Measurements from ENCODE around the gene LMF1. TPM values are rescaled to one million over a fixed set of nuclear protein-coding genes. Genes with fewer than 3 reads are reported as not detected.

Gene LMF1
- total RNA-seq, 4 donors from 2014 or later, result 7.7 to 15.8 (median 10.2) TPM

DNA sequence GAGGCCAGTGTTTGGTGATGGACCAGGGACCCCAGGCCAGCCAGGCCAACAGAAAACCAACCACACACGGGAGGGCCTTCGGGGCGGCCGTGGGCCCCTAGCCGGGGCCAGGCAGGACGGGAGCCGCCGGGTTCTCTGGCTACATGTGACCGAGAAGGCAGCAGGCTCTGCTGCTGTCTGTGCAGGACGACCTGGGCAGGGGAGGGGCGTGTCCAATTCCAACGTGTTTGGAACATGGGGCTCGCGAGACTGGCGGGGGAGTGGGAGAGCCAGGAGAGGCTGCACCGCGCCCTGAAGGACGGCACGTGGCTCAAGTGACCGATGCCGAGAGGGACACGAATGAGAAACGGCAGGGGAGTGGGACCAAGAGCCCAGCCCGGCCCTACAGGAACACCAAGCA lies 75.4 kb downstream of the LMF1 start:
- DNase-seq (no peak), ATAC-seq (no peak)
- in situ Hi-C loops (cut with MboI; ENCODE audit: low sequenced_read_pairs in 4 of 4), result no loop called here
- intact Hi-C loops (cut with DNase I; ENCODE audit: low total_unique reads), result no loop called here
- H3K9me3 ChIP-seq, result no peaks in the 10 kb centered on the region
- H3K4me3 ChIP-seq, result no peak overlapping the region
- no peaks in the 10 kb centered on the region for H3K27me3 ChIP-seq
- H3K36me3 ChIP-seq, result no peaks in the 10 kb centered on the region
- no peaks in the 10 kb centered on the region for H3K4me1 ChIP-seq
- H3K27ac ChIP-seq, result no peak overlapping the region
- TF ChIP-seq POLR2A (IDR thresholded peaks at IDR 0.05), result no peak
- TF ChIP-seq, protein P1, sequence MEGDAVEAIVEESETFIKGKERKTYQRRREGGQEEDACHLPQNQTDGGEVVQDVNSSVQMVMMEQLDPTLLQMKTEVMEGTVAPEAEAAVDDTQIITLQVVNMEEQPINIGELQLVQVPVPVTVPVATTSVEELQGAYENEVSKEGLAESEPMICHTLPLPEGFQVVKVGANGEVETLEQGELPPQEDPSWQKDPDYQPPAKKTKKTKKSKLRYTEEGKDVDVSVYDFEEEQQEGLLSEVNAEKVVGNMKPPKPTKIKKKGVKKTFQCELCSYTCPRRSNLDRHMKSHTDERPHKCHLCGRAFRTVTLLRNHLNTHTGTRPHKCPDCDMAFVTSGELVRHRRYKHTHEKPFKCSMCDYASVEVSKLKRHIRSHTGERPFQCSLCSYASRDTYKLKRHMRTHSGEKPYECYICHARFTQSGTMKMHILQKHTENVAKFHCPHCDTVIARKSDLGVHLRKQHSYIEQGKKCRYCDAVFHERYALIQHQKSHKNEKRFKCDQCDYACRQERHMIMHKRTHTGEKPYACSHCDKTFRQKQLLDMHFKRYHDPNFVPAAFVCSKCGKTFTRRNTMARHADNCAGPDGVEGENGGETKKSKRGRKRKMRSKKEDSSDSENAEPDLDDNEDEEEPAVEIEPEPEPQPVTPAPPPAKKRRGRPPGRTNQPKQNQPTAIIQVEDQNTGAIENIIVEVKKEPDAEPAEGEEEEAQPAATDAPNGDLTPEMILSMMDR (IDR thresholded peaks at IDR 0.05 in 4 of 5, conservative IDR thresholded peaks at IDR 0.05 in 1 of 5), result no peak

DNA sequence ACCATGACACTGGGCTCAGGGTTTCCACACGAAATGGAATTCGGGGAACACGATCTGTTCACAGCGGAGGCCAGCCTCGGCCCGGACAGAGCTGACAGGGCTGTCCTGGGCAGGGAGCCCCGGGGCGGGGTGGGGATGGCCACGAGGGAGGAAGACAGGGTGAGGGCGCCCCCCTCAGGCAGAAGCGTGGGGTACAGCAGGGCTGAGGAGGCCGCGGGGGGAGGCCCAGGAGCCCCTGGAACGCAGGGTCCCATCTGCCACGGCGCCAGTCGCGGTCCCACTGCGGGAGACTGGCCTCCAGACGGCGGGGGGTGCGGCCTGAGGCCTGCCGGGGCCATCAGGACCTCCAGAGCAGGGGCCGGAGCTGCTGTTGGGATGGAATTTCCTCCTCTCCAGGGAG lies 75.9 kb downstream of the LMF1 start:
- in situ Hi-C loops (cut with MboI; ENCODE audit: low sequenced_read_pairs in 4 of 4) (no loop called here), intact Hi-C loops (cut with DNase I; ENCODE audit: low total_unique reads) (no loop called here)
- H3K36me3 ChIP-seq, result no peaks in the 10 kb centered on the region
- no peak for DNase-seq
- no peaks in the 10 kb centered on the region for H3K4me1 ChIP-seq
- H3K27ac ChIP-seq, result no peak overlapping the region
- ATAC-seq, result no peak
- no peaks in the 10 kb centered on the region for H3K9me3 ChIP-seq
- no peak for TF ChIP-seq POLR2A (IDR thresholded peaks at IDR 0.05)
- TF ChIP-seq, protein P1 (IDR thresholded peaks at IDR 0.05 in 4 of 5, conservative IDR thresholded peaks at IDR 0.05 in 1 of 5), result no peak
- no peak overlapping the region for H3K4me3 ChIP-seq
- H3K27me3 ChIP-seq, result no peaks in the 10 kb centered on the region

DNA sequence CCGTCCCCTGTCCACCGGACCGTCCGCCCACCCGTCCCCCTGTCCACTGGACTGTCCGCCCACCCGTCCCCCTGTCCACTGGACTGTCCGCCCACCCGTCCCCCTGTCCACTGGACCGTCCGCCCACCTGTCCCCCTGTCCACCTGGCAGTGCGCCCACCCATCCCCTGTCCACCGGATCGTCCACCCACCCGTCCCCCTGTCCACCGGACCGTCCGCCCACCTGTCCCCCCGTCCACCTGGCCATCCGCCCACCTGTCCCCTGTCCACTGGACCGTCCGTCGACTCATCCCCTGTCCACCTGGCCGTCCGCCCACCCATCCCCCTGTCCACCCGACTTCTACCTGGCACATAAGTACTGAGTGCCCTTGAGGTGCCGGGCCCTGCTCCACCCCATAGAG lies 76.6 kb downstream of the LMF1 start:
- no peaks in the 10 kb centered on the region for H3K4me1 ChIP-seq
- DNase-seq (no peak), ATAC-seq (no peak)
- no peak overlapping the region for H3K4me3 ChIP-seq
- TF ChIP-seq POLR2A (IDR thresholded peaks at IDR 0.05), result no peak
- TF ChIP-seq, protein P1 (IDR thresholded peaks at IDR 0.05 in 4 of 5, conservative IDR thresholded peaks at IDR 0.05 in 1 of 5), result no peak
- in situ Hi-C loops (cut with MboI; ENCODE audit: low sequenced_read_pairs in 4 of 4) (no loop called here), intact Hi-C loops (cut with DNase I; ENCODE audit: low total_unique reads) (no loop called here)
- no peak overlapping the region for H3K27ac ChIP-seq
- no peaks in the 10 kb centered on the region for H3K27me3 ChIP-seq
- no peaks in the 10 kb centered on the region for H3K9me3 ChIP-seq
- H3K36me3 ChIP-seq, result no peaks in the 10 kb centered on the region

DNA sequence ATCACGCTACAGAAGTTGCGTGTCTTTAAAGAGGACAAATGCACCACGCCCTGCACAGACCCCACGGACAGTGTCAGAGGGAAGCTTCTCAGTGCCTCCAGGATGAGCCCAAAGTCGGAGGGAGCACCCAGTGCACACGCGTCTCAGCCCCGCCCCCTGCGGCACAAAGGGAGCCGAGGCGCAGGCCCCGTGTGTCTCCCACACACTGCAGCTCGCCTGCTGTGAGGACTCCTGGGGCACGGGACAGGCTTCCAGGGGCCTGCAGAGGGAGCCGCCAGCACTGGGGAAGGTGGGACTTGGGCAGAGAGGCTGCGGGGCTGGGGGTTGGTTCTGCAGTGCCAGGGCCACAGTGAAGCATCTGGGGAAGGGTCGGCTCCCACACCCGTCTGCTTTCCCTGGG lies 77.4 kb downstream of the LMF1 start:
- Histone ChIP-seq H3K27ac (no peak overlapping the region), H3K4me3 (no peak overlapping the region), H3K4me1 (no peaks in the 10 kb centered on the region), H3K36me3 (no peaks in the 10 kb centered on the region), H3K27me3 (no peaks in the 10 kb centered on the region), H3K9me3 (no peaks in the 10 kb centered on the region)
- DNase-seq, result no peak
- ATAC-seq, result no peak
- intact Hi-C loops (cut with DNase I; ENCODE audit: low total_unique reads) (no loop called here), in situ Hi-C loops (cut with MboI; ENCODE audit: low sequenced_read_pairs in 4 of 4) (no loop called here)
- TF ChIP-seq, protein P1 (IDR thresholded peaks at IDR 0.05 in 4 of 5, conservative IDR thresholded peaks at IDR 0.05 in 1 of 5), result no peak
- no peak for TF ChIP-seq POLR2A (IDR thresholded peaks at IDR 0.05)

DNA sequence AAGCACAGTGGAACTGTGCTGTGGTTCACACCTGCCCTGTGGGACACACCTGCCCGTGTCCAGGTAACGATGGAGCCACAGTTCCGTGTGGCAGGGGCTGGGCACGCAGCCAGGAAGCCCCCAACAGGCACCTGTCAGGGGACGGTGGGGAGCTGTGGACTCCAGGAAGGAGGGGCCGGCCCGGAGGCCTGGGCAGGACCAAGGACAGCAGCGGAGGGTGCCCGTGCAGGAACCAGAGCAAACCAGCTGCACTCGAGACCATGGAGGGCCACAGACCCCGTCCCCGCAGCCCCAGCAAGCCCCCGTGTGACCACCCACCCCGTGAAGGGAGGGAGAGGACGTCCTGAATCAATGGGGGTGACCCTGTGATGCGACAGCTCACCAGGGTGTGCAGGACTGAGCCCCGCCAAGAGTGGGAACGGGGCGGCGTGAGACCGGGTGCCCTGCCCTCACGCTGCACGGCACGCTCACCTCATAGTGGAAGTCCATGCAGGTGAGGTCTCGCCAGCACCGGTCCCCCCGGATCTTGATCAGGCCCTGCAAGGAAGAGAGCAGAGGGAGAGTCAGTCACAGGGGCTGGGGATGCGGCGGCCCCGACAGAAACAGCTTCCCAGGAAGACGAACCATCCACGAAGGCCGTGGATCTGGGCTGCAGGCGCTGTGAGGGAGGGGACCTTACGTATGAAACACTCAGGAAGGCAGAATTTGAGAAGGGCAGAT lies 78.1 kb downstream of the LMF1 start:
- intact Hi-C loops (cut with DNase I; ENCODE audit: low total_unique reads), result no loop called here
- H3K27ac ChIP-seq, result no peak overlapping the region
- no peaks in the 10 kb centered on the region for H3K27me3 ChIP-seq
- no peak overlapping the region for H3K4me3 ChIP-seq
- ATAC-seq (no peak), DNase-seq (no peak)
- H3K36me3 ChIP-seq, result no peaks in the 10 kb centered on the region
- in situ Hi-C loops (cut with MboI; ENCODE audit: low sequenced_read_pairs in 4 of 4), result no loop called here
- TF ChIP-seq, protein P1 (IDR thresholded peaks at IDR 0.05 in 4 of 5, conservative IDR thresholded peaks at IDR 0.05 in 1 of 5), result no peak
- TF ChIP-seq POLR2A (IDR thresholded peaks at IDR 0.05), result no peak
- no peaks in the 10 kb centered on the region for H3K9me3 ChIP-seq
- no peaks in the 10 kb centered on the region for H3K4me1 ChIP-seq
